Progenitor cell of endocrine pancreas (in vitro differentiated cells): ENCODE results near the gene CST9. TPM values are rescaled to one million over a fixed set of nuclear protein-coding genes. Genes with fewer than 3 reads are reported as not detected.

ENCODE experiments used
- DNase-seq: peaks from one replicate; pipeline ENCODE4 v3.0.0; 2021; ENCODE audit warnings: low spot score; ENCODE audit not compliant: unreplicated experiment
- H3K27ac Mint-ChIP-seq: 2 replicates; pipeline ENCODE4 v1.8.0; 2021; ENCODE audit warnings: mild to moderate bottlenecking, moderate library complexity, mixed read lengths
- H3K27me3 Mint-ChIP-seq: 2 replicates; pipeline ENCODE4 v1.8.0; 2021; ENCODE audit warnings: mixed read lengths
- H3K36me3 Mint-ChIP-seq: 2 replicates; pipeline ENCODE4 v1.8.0; 2022; ENCODE audit warnings: mixed read lengths; ENCODE audit not compliant: insufficient read depth
- H3K4me1 Mint-ChIP-seq: 2 replicates; pipeline ENCODE4 v1.8.0; 2021; ENCODE audit warnings: low read depth, mixed read lengths
- H3K4me3 Mint-ChIP-seq: 2 replicates; pipeline ENCODE4 v1.8.0; 2021; ENCODE audit warnings: low read depth, mild to moderate bottlenecking, moderate library complexity, mixed read lengths
- H3K9me3 Mint-ChIP-seq: 2 replicates; pipeline ENCODE4 v1.8.0; 2021; ENCODE audit warnings: low read depth, mixed read lengths
- CTCF ChIP-seq: fragments of 200-600 bp; sonication (generic); IDR thresholded peaks from one replicate; pipeline ENCODE4 v1.5.0; 2021; ENCODE audit warnings: antibody characterized with exemption, mild to moderate bottlenecking; ENCODE audit not compliant: unreplicated experiment
- total RNA-seq: library from RNA; stranded (reverse); gene quantifications from 2 replicates; pipeline ENCODE4 v1.2.1, GENCODE V29; 2021

CST9 gene
- total RNA-seq, 1 donor from 2014 or later: not detected

DNA sequence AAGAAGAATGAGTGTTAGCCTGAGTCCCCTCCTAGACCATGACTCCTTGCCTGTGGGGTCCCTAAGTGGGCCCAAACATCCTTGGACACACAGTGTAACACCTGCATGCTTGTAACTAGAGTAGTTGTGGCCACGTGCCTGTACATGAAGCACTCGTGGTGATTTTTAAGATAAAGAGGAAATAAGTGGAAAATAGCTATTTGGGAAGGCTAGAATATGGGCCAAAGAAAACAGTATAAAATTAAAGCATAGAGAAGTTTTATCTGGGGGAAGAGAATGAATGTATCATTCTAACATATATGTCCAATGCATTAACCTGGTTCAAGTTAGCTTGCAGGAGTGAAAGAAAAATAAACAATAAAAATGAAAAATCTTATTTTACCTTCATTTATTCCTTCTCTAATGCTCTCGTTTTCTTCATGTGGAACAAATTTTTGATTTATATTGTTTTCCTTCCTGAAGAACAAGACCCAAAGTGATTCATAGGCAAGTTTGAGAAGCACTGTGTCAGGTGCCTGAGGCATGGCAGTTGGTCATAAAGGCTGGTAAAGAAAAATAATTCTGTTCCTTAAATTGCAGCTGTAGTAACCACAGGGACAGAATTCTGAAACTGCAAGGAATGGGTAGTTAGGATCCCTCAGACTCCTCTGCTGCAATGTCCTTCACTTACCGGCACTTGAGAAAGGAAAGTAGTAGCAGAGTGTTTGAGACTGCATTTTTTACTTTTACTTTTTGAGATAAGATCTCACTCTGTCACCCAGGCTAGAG lies 40.6 kb upstream of the CST9 start:
- Mint-ChIP-seq H3K36me3 (no peaks in the 10 kb centered on the region), H3K9me3 (no peaks in the 10 kb centered on the region), H3K27ac (no peak overlapping the region), H3K27me3 (peaks cover 2% of the 10 kb centered on the region), H3K4me1 (no peaks in the 10 kb centered on the region), H3K4me3 (no peak overlapping the region)
- no peak for TF ChIP-seq CTCF
- no peak for DNase-seq

GRCh38 chr20:23645575-23645974 lies 39.9 kb upstream of the CST9 start:
- no peaks in the 10 kb centered on the region for H3K36me3 Mint-ChIP-seq
- peaks cover 2% of the 10 kb centered on the region for H3K27me3 Mint-ChIP-seq
- H3K4me1 Mint-ChIP-seq: no peaks in the 10 kb centered on the region
- DNase-seq: no peak
- H3K4me3 Mint-ChIP-seq: no peak overlapping the region
- no peak overlapping the region for H3K27ac Mint-ChIP-seq
- no peaks in the 10 kb centered on the region for H3K9me3 Mint-ChIP-seq
- TF ChIP-seq CTCF: no peak

DNA sequence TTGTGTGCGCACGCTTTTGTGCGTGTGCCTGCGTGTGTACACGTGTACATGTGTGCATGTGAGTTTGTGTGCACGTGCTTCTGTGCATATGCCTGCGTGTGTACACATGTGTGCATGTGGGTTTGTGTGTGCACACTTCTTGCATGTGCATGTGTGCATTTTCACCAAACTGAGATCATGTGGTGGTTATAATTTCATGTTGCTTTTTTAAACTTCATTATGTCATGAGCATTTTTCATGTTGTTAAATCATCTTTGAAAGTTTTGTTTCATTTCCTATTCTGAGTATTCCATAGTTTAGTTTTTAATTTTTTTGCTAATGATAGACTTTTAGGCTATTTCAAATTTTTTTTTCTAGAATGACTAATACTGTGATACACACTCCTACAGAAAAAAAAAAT lies 38.4 kb upstream of the CST9 start:
- H3K4me1 Mint-ChIP-seq: no peaks in the 10 kb centered on the region
- no peaks in the 10 kb centered on the region for H3K36me3 Mint-ChIP-seq
- H3K27ac Mint-ChIP-seq: no peak overlapping the region
- no peak for TF ChIP-seq CTCF
- no peak for DNase-seq
- H3K27me3 Mint-ChIP-seq: peaks cover 2% of the 10 kb centered on the region
- no peaks in the 10 kb centered on the region for H3K9me3 Mint-ChIP-seq
- no peak overlapping the region for H3K4me3 Mint-ChIP-seq

- H3K27ac Mint-ChIP-seq: no peak overlapping the region
- peaks cover 2% of the 10 kb centered on the region for H3K27me3 Mint-ChIP-seq
- no peak overlapping the region for H3K4me3 Mint-ChIP-seq
- no peaks in the 10 kb centered on the region for H3K36me3 Mint-ChIP-seq
- no peak for TF ChIP-seq CTCF
- DNase-seq: no peak
- H3K9me3 Mint-ChIP-seq: no peaks in the 10 kb centered on the region
- H3K4me1 Mint-ChIP-seq: no peaks in the 10 kb centered on the region
Observed at GRCh38 chr20:23643659-23644058, 37.9 kb upstream of the CST9 start.

DNA sequence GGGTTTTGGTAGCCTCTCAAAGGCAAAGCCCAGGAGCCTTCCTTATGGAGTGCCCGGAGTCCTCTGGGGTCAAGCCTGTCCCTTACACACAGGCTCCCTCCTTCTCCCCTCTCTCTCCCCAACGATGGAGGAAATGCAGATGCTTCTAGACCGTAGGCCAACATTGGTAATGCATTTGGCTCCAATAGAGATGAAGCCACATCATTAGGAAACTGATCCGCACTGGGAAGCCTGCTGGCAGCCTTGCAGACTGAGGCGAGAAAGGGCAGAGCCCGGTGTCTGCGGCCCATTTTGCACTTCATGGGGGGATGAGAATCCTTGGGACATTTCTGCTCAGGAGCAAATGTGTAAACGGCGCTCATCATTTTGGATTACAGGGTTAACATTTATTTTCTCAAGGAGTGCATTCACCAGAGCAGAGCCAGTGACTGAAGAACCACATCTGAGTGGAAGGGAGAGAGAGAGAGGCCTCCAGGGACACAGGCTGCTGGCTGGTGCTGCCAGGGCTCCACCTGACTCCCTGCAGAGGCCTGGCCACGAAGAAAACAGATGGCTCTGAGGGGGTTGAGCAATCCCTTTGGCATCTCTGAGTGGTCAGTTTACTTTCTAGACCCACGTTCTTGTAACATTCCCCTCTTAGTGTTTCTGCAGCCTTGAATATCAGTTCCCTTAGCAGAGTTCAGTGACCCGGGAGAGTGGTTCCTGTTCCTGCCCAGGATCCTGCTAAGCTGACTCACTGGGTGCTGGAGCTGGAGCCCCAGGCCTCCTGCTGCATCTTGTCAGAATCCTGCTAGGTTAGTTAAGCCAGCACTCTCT lies 36.4 kb upstream of the CST9 start:
- Mint-ChIP-seq H3K27me3 (peaks cover 2% of the 10 kb centered on the region), H3K4me3 (no peak overlapping the region), H3K9me3 (no peaks in the 10 kb centered on the region), H3K27ac (no peak overlapping the region), H3K36me3 (no peaks in the 10 kb centered on the region), H3K4me1 (peaks cover under 1% of the 10 kb centered on the region)
- no peak for TF ChIP-seq CTCF
- DNase-seq: no peak
